Osteocyte (in vitro differentiated cells): ENCODE results near the gene BCL6B. TPM values are rescaled to one million over a fixed set of nuclear protein-coding genes. Genes with fewer than 3 reads are reported as not detected.

Experiments
- DNase-seq: peaks from one replicate; pipeline ENCODE4 v3.0.0; 2021; ENCODE audit warnings: mixed read lengths; ENCODE audit not compliant: unreplicated experiment; ENCODE audit errors: extremely low spot score
- H3K27ac Mint-ChIP-seq: one replicate; pipeline ENCODE4 v1.8.0; 2021; ENCODE audit warnings: mild to moderate bottlenecking, mixed read lengths; ENCODE audit not compliant: unreplicated experiment
- H3K27me3 Mint-ChIP-seq: one replicate; pipeline ENCODE4 v1.8.0; 2021; ENCODE audit warnings: mixed read lengths; ENCODE audit not compliant: unreplicated experiment
- H3K36me3 Mint-ChIP-seq: one replicate; pipeline ENCODE4 v1.8.0; 2021; ENCODE audit warnings: mixed read lengths; ENCODE audit not compliant: unreplicated experiment
- H3K4me1 Mint-ChIP-seq: one replicate; pipeline ENCODE4 v1.8.0; 2021; ENCODE audit warnings: mixed read lengths; ENCODE audit not compliant: unreplicated experiment
- H3K4me3 Mint-ChIP-seq: one replicate; pipeline ENCODE4 v1.8.0; 2021; ENCODE audit warnings: mild to moderate bottlenecking, moderate library complexity, mixed read lengths; ENCODE audit not compliant: unreplicated experiment
- H3K9me3 Mint-ChIP-seq: one replicate; pipeline ENCODE4 v1.8.0; 2021; ENCODE audit warnings: mixed read lengths; ENCODE audit not compliant: unreplicated experiment
- total RNA-seq: library from RNA; stranded (reverse); gene quantifications from 2 replicates; pipeline ENCODE4 v1.2.1, GENCODE V29; 2021
- TF ChIP-seq, protein P1 (sequence below): fragments of 200-600 bp; sonication (generic); IDR thresholded peaks from 2 replicates; pipeline ENCODE4 v1.5.0; 2021; ENCODE audit warnings: antibody characterized with exemption, mild to moderate bottlenecking, moderate library complexity

Gene BCL6B
- total RNA-seq, 1 donor from 2014 or later: not detected

DNA sequence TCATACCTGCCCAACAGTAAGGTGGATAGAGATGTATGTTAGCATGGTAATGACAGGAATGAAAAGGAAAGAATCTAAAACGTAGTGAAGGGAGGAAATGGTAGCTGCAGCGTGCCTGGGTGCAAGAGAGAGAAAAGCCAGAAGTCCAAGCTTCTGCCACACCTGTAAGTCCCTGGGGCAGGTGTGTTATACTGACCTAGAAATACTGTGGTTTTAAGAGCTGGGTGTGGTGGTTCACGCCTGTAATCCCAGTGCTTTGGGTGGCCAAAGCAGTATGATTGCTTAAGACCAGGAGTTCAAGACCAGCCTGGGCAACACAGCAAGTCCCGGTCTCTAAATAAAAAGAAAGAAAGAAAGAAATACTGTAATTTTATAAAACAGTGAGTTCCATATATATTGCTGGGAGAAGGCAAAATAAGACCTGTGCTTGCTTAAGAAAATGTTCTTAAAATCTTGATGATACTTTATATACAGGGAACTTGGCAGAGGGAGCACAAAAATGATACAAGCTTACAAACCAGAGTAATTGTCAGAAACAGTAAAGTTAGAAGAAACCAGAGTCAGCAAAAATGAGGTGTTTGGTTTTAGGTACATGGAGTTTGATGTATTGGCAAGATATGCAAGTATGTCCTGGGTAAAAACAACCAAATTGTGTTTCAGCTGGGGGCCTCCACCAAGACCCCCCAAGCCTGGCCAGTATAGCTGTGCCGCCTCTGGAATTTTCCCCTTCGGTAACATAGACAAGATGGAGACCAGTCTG lies 20.4 kb upstream of the BCL6B start:
- no peak overlapping the region for H3K4me3 Mint-ChIP-seq
- H3K27me3 Mint-ChIP-seq: no peaks in the 10 kb centered on the region
- H3K9me3 Mint-ChIP-seq: no peaks in the 10 kb centered on the region

DNA sequence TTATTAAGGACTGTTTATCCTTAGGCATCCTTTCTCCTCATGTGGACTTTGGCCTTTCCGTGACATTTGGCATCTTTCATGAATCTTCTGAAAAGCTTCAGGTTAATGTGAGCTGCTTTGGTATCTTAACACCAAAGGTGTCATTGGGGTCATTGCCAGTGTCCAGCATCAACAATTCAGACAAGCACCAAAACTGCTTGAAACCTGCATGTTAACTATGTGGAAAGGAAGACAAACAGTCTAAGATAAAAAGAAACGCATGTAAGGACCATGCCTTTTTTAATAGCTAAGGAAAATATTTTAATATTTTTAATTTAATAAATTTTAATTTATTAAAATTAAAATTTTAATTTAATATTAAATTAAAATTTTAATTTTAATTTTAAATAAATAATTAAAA lies 19.1 kb upstream of the BCL6B start:
- no peaks in the 10 kb centered on the region for H3K27me3 Mint-ChIP-seq
- peaks cover 39% of the 10 kb centered on the region for H3K36me3 Mint-ChIP-seq
- DNase-seq: no peak
- TF ChIP-seq, protein P1, sequence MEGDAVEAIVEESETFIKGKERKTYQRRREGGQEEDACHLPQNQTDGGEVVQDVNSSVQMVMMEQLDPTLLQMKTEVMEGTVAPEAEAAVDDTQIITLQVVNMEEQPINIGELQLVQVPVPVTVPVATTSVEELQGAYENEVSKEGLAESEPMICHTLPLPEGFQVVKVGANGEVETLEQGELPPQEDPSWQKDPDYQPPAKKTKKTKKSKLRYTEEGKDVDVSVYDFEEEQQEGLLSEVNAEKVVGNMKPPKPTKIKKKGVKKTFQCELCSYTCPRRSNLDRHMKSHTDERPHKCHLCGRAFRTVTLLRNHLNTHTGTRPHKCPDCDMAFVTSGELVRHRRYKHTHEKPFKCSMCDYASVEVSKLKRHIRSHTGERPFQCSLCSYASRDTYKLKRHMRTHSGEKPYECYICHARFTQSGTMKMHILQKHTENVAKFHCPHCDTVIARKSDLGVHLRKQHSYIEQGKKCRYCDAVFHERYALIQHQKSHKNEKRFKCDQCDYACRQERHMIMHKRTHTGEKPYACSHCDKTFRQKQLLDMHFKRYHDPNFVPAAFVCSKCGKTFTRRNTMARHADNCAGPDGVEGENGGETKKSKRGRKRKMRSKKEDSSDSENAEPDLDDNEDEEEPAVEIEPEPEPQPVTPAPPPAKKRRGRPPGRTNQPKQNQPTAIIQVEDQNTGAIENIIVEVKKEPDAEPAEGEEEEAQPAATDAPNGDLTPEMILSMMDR: no peak
- H3K4me3 Mint-ChIP-seq: no peak overlapping the region
- peaks cover 5% of the 10 kb centered on the region for H3K4me1 Mint-ChIP-seq
- no peak overlapping the region for H3K27ac Mint-ChIP-seq
- H3K9me3 Mint-ChIP-seq: no peaks in the 10 kb centered on the region

More for the DNA sequence above, 20.4 kb upstream of the BCL6B start:
- peaks cover 44% of the 10 kb centered on the region for H3K36me3 Mint-ChIP-seq
- H3K27ac Mint-ChIP-seq: no peak overlapping the region
- TF ChIP-seq, protein P1: no peak
- peaks cover 5% of the 10 kb centered on the region for H3K4me1 Mint-ChIP-seq
- DNase-seq: no peak

DNA sequence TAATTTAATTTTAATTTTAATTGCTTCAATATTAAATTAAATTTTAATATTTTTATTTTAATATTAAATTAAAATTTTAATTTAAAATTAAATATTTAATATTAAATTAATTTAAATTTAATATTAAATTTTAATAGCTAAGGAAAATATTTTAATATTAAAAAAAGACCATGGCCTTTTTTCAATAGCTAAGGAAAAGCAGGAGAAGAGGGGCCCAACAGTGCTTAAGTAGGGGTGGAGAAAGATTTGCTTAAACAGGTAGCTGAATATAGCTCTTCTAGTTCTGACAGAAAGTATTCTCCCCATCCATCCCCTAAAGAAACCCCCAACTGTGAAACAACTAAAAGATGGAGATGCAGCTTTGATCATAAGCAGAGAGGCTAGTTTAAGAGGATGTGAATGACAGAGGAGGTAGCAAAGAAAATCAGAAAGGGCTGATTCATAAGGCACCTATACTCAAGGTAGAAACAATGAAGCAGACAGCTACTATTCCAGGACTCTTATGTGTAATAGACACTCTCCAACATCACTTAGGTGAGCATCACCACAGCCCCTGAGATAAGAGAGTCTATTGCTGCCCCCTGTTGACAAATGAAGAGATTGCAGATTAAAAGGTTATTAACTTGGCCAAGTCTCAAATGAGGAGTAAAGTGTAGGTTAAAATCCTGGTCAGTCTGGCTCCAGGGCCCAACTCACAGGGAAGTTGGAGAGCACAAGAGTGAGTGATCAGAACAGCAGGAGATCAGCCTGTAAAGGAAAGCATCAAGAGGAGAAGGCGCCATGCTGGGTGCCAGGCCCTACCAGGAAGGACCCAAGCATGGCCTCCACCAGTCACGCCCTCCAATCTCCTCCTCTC lies 18.2 kb upstream of the BCL6B start:
- H3K36me3 Mint-ChIP-seq: peaks cover 32% of the 10 kb centered on the region
- H3K4me1 Mint-ChIP-seq: peaks cover 8% of the 10 kb centered on the region
- TF ChIP-seq, protein P1: peak; percentile 77
- no peak overlapping the region for H3K4me3 Mint-ChIP-seq
- H3K27ac Mint-ChIP-seq: no peak overlapping the region
- H3K9me3 Mint-ChIP-seq: no peaks in the 10 kb centered on the region
- no peak for DNase-seq
- no peaks in the 10 kb centered on the region for H3K27me3 Mint-ChIP-seq

DNA sequence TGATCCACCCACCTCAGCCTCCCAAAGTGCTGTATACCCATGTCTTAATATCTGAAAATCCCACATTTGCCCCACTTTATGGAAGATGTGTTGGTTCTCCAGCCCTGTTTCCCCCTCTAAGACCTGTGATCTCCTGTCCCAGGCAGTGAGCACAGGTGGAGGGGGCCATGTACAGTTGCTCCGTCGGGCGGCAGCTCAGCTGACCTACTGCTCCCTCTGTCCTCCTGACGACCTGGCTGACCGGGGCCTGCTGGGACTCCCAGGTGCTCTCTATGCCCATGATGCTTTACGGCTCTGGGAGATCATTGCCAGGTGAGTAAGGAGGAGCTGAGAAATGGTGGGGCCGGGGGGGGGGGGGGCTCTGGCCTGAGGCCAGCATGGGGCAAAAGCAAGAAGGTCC lies 17.1 kb upstream of the BCL6B start:
- Mint-ChIP-seq H3K36me3 (peaks cover 25% of the 10 kb centered on the region), H3K27ac (no peak overlapping the region), H3K4me1 (peaks cover 18% of the 10 kb centered on the region), H3K4me3 (no peak overlapping the region), H3K27me3 (no peaks in the 10 kb centered on the region), H3K9me3 (no peaks in the 10 kb centered on the region)
- TF ChIP-seq, protein P1: no peak
- no peak for DNase-seq

DNA sequence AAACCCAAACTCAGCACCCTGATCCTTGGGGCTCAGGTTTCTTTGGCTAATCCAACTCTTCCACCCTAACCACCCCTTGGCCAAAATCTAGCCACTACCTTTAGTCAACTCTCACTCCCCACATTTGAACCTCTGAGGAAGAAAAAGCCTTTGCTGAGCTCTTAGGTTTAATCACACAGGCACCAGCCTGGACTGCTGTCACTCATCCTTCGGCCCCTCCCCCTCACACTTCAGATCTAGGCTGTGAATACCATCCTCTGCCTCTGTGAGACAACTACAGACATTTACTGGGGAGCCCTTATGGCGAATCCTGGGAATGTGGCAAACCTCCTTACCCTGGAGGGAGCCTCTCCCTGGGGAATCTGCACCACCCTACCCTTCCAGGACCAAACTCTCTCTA lies 15.7 kb upstream of the BCL6B start:
- Mint-ChIP-seq H3K4me3 (no peak overlapping the region), H3K36me3 (peaks cover 13% of the 10 kb centered on the region), H3K27me3 (no peaks in the 10 kb centered on the region), H3K4me1 (peaks cover 32% of the 10 kb centered on the region), H3K9me3 (no peaks in the 10 kb centered on the region), H3K27ac (no peak overlapping the region)
- TF ChIP-seq, protein P1: no peak
- no peak for DNase-seq
